GM13976 (cell line): ENCODE data around the gene MEIOSIN.
"Not testable (repeated sequence)": the region's sequence is repeated elsewhere in the genome, so short reads cannot be mapped to it uniquely, and the experiment has no call there.

ENCODE experiments used
- DNase-seq: peaks from one replicate; pipeline ENCODE4 v3.0.0; 2012; ENCODE audit warnings: low spot score
- CTCF ChIP-seq: IDR thresholded peaks from 2 replicates; pipeline ENCODE4 v1.5.1; 2012; ENCODE audit warnings: borderline replicate concordance, mild to moderate bottlenecking; ENCODE audit not compliant: insufficient read depth; ENCODE audit errors: extremely low read depth, missing control alignments, control extremely low read depth
- in situ Hi-C: fragments of 300-500 bp; cut with MboI; formaldehyde crosslinking; loops from one replicate; pipeline ENCODE4 v1.12.0; 2022; ENCODE audit warnings: low sequenced_read_pairs, mixed read lengths, inconsistent platforms; ENCODE audit not compliant: unreplicated experiment

MEIOSIN gene

DNA sequence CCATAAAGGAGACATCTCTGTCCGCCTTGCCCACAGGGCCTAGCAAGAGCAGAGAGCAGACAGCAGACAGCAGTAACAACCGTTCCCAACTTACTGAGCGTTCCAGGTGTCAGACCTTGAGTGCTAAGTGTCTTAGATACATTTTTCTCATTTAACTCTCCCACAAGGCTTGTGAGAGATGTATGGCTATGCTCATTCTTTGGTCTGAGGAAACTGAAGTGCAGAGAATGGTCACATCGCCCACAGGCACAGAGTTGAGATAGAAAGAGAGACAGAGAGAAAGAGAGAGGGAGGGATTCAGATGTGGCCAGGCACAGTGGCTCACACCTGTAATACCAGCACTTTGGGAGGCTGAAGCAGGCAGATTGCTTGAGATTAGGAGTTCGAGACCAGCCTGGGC lies 14.3 kb downstream of the MEIOSIN start:
- DNase-seq: no peak
- in situ Hi-C loops: no loop called here
- TF ChIP-seq CTCF: no peak

DNA sequence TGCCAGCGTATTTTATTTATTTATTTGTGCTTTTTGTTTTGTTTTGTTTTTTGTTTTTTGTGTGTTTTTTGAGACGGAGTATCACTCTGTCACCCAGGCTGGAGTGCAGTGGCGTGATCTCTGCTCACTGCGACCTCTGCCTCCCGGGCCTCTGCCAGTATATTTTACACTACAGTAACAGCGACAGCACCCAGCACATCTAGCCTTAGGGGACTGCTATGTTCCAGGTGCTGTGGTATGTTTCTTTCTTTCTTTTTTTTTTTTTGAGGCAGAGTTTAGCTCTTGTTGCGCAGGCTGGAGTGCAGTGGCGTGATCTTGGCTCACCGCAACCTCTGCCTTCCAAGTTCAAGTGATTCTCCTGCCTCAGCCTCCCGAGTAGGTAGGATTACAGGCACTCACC lies 18.2 kb downstream of the MEIOSIN start:
- in situ Hi-C loops, DNase-seq: not testable (repeated sequence)

DNA sequence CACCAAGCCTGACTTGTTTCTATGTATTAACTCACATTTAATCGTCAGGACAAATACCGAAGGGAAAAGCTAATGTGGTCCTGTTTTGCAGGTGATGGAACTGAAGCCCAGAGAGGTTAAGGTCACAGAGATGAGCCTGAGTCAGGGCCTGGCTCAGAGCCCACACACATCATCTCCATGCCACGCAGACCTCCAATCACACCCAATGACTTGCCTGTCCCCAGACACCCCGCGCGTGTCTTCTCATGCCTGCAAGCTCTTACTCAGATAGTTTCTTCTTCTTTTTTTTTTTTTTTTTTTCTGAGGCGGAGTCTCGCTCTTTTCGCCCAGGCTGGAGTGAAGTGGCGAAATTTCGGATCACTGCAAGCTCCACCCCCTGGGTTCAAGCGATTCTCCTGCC lies 19.4 kb downstream of the MEIOSIN start:
- TF ChIP-seq CTCF: no peak
- in situ Hi-C loops: no loop called here
- no peak for DNase-seq

GRCh38 chr19:45753548-45753947 lies 20.3 kb downstream of the MEIOSIN start:
- TF ChIP-seq CTCF: no peak
- in situ Hi-C loops: no loop called here
- peak; percentile 37 for DNase-seq

DNA sequence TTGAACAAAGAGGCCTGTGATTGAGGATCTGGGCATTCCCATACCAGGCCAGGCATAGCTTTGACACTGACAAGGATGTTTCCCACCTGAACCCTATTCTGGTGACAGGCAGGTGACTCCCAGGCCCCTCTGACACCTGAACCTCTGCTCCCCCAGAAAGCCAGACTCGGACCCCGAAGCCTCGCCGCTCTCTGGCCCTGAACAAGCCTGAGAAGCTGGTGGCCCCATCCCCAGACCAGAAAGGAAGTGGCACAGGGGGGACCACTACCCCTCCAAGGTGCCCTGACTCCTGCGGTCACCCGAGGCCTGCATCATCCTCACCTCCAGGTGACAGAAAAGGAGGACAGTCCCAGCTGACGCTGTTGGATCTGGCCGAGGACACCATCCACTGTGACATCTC lies 21.1 kb downstream of the MEIOSIN start:
- in situ Hi-C loops: no loop called here
- no peak for TF ChIP-seq CTCF
- DNase-seq: peak; percentile 17

DNA sequence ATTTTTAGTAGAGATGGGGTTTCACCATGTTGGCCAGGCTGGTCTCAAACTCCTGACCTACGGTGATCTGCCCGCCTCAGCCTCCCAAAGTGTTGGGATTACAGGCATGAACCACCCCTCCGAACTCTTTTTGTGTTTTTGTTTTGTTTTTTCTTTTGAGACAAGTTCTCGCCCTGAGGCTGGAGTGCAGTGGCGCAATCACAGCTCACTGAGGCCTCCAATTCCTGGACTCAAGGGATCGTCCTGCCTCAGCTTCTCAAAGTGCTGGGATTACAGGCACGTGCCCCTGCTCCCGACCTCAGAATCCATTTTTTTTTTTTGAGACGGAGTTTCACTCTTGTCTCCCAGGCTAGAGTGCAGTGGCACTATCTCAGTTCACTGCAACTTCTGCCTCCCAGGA lies 24.5 kb downstream of the MEIOSIN start:
- in situ Hi-C loops: no loop called here
- no peak for TF ChIP-seq CTCF
- no peak for DNase-seq

DNA sequence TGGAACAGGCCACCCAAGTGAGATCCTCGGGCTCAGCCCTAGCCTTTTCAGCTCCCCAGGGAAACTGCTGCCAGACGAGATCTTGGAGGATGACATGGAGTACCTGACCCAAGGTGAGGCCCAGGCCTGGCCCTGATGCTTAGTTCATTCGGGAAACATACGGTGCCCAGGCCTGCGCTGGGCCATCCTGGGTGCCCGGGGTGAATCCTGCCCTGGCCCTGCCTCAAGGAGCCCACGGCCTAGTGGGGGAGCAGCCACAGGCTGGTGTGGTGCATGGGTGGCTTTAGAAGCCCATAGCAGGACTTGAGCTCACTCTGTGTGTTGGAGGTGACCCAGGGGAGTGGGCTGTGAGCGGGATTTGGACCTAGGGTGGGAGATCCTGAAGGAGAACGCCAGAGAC lies 25.7 kb downstream of the MEIOSIN start:
- in situ Hi-C loops: no loop called here
- TF ChIP-seq CTCF: no peak

More for the DNA sequence above, 25.7 kb downstream of the MEIOSIN start:
- no peak for DNase-seq
